ENCODE data around the gene ENTPD8. TPM values are rescaled to one million over a fixed set of nuclear protein-coding genes. Genes with fewer than 3 reads are reported as not detected.

Gene ENTPD8
- total RNA-seq, 1 experiment from 2014 or later, result not detected

DNA sequence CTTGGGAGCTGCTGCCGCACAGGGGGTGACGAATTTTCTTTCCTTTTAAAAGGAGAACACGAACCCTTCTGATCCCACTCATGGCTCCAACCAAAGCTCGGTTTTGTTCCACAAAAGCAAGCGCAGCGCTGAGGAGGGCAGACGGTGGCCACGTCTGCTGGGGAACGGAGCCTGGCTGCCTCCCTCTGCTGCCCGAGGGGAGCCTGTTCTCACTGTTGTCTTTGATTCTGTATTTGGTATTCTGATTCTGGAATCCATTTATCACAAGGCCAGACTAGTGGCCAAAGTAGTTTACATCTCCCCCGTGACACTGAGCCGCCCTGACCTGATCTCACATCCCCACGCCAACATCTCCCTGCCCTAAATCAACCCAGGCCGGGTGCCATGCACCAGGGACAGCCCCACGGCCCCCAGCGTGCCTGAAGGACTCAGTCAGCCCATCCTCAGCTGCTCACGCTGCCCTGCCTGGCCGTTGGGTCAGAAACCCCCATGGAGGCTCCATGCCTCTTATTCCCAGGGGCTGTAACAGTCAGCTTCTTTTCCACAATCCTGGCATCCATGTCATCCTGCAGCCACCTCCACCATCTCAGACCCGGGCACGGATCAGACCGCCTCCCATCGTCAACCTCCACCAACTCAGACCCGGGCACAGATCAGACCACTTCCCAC is 24.7 kb upstream of the ENTPD8 start:
- Histone ChIP-seq H3K4me3 (no peak overlapping the region), H3K36me3 (no peaks in the 10 kb centered on the region), H3K27me3 (0 out of 2 replicates have a peak, but pooled peaks cover 3% of the 10 kb centered on the region), H3K4me1 (no peaks in the 10 kb centered on the region; the same call in 1 of the 2 replicates), H3K9me3 (replicated peaks) (no peaks in the 10 kb centered on the region), H3K27ac (no peak overlapping the region)
- DNase-seq, result no peak

GRCh38 chr9:137465000-137465719 is 24.0 kb upstream of the ENTPD8 start:
- Histone ChIP-seq H3K36me3 (no peaks in the 10 kb centered on the region), H3K27me3 (0 out of 2 replicates have a peak, but pooled peaks cover 3% of the 10 kb centered on the region), H3K4me3 (no peak overlapping the region), H3K27ac (no peak overlapping the region), H3K9me3 (replicated peaks) (no peaks in the 10 kb centered on the region), H3K4me1 (no peaks in the 10 kb centered on the region; the same call in none of the 2 replicates)
- no peak for DNase-seq

GRCh38 chr9:137464291-137464999 is 23.3 kb upstream of the ENTPD8 start:
- H3K4me3 ChIP-seq, result no peak overlapping the region
- no peak overlapping the region for H3K27ac ChIP-seq
- no peaks in the 10 kb centered on the region for H3K9me3 ChIP-seq (replicated peaks)
- peaks cover 6% of the 10 kb centered on the region for H3K4me1 ChIP-seq
- DNase-seq, result no peak
- 0 out of 2 replicates have a peak, but pooled peaks cover 3% of the 10 kb centered on the region for H3K27me3 ChIP-seq
- no peaks in the 10 kb centered on the region for H3K36me3 ChIP-seq

DNA sequence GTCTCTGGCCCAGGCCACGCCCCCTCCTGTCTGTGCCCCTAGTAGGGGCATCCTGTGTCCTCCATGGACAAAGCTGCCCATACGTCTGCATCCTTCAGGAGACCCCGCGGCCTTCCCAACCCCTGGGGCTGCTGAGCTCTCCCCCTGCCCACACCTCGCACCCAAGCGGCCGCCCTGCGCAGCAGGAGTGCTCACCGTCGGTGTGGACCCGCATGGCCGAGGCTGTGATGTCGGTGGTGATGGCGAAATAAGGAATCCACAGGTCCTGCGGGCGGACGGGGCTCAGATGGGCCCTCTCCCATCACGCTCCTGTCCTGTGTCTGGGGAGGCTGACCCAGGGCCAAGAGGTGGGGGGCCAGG is 22.8 kb upstream of the ENTPD8 start:
- DNase-seq, result no peak
- Histone ChIP-seq H3K27me3 (0 out of 2 replicates have a peak, but pooled peaks cover 3% of the 10 kb centered on the region), H3K4me1 (peaks cover 6% of the 10 kb centered on the region), H3K27ac (no peak overlapping the region), H3K4me3 (no peak overlapping the region), H3K36me3 (no peaks in the 10 kb centered on the region), H3K9me3 (replicated peaks) (no peaks in the 10 kb centered on the region)

GRCh38 chr9:137462986-137463930 is 22.1 kb upstream of the ENTPD8 start:
- H3K4me1 ChIP-seq, result peaks cover 7% of the 10 kb centered on the region

DNA sequence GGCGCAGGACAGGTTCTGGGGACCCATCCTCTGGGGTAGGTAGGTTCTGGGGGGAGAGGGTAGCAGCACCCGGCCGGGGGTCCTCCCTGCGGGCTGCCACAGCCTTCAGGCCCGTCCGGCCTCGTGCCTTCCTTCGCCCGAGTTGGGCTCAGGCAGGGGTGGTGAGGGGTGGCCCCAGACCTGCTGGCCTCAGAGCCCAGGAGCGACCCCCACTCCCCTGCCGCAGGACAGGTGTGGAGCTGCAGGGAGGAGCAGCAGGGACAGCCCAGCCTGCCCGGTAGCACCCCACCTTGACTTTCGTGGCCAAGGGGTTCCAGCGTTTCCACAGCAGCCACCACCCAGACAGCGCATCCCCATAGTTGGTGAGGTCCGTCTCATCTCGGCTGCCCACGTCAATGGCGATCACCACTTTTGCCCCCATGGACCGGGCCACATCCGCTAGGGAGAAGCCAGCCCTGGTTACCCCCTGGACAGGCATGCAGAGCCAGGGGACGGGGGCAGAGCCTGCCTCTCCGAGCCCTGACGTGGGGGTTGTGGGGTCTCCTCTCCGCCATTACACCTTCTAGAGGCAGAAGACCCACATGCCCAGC is 21.3 kb upstream of the ENTPD8 start:
- Histone ChIP-seq H3K4me3 (no peak overlapping the region), H3K9me3 (replicated peaks) (no peaks in the 10 kb centered on the region), H3K4me1 (peaks cover 10% of the 10 kb centered on the region; the same call in 1 of the 2 replicates), H3K27me3 (no peaks in the 10 kb centered on the region), H3K27ac (no peak overlapping the region), H3K36me3 (no peaks in the 10 kb centered on the region)
- no peak for DNase-seq

More at GRCh38 chr9:137462986-137463930, 22.1 kb upstream of the ENTPD8 start:
- H3K27ac ChIP-seq, result no peak overlapping the region
- H3K36me3 ChIP-seq, result no peaks in the 10 kb centered on the region
- DNase-seq, result no peak
- no peaks in the 10 kb centered on the region for H3K27me3 ChIP-seq
- no peaks in the 10 kb centered on the region for H3K9me3 ChIP-seq (replicated peaks)
- H3K4me3 ChIP-seq, result no peak overlapping the region

DNA sequence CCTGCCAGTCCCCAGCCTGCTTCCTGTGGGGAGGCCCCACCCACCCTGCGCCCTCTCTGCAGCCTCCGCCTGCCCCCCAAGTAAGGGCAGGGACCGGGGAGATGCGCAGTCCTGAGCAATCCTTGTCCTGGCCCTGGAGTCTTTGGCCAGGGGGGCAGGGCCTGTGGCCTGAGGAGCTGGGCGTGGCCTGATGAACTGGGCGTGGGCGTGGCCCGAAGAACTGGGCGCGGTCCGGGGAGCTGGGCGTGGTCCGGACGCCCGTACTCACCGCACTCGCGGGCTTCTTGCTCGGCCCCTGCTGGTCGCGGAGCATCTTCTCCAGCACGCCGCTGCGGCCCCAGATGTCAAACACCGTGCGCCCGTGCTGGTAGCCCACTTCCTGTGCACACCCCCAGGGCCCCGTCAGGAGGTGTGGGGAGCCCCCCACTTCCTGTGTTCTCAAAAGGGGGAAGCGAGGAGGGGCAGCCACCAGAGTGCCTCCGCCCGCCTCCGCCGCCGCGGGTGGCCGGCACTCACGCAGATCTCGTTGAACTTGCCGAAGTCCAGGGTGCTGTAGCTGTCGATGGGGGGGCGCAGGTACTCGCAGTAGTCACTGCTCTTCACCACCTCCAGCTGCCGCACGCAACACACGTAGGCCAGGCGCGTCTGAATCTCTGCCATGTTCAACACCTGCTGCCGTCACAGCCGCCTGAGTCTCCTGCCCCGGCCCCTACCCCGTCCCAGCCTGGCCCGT is 20.7 kb upstream of the ENTPD8 start:
- Histone ChIP-seq H3K27me3 (no peaks in the 10 kb centered on the region), H3K9me3 (replicated peaks) (no peaks in the 10 kb centered on the region), H3K36me3 (peaks cover 5% of the 10 kb centered on the region; the same call in 1 of the 2 replicates), H3K27ac (no peak overlapping the region), H3K4me1 (peaks cover 10% of the 10 kb centered on the region; the same call in 1 of the 2 replicates), H3K4me3 (no peak overlapping the region)
- no peak for DNase-seq

GRCh38 chr9:137461316-137461662 is 20.1 kb upstream of the ENTPD8 start:
- DNase-seq, result no peak
- Histone ChIP-seq H3K36me3 (peaks cover 9% of the 10 kb centered on the region), H3K9me3 (replicated peaks) (no peaks in the 10 kb centered on the region), H3K4me1 (peaks cover 10% of the 10 kb centered on the region; the same call in 1 of the 2 replicates), H3K27me3 (no peaks in the 10 kb centered on the region), H3K27ac (no peak overlapping the region), H3K4me3 (no peak overlapping the region)

- H3K4me1 ChIP-seq, result peaks cover 10% of the 10 kb centered on the region; the same call in 1 of the 2 replicates
- no peak overlapping the region for H3K27ac ChIP-seq
- no peaks in the 10 kb centered on the region for H3K9me3 ChIP-seq (replicated peaks)
- DNase-seq, result no peak
- H3K4me3 ChIP-seq, result no peak overlapping the region
- no peaks in the 10 kb centered on the region for H3K27me3 ChIP-seq
- peaks cover 15% of the 10 kb centered on the region for H3K36me3 ChIP-seq
Observed at GRCh38 chr9:137460363-137461315, 19.5 kb upstream of the ENTPD8 start.

GRCh38 chr9:137459601-137460362 is 18.6 kb upstream of the ENTPD8 start:
- H3K9me3 ChIP-seq (replicated peaks), result no peaks in the 10 kb centered on the region
- H3K36me3 ChIP-seq, result peaks cover 24% of the 10 kb centered on the region
- peak overlapping the region; percentile 40 for H3K27ac ChIP-seq
- H3K4me1 ChIP-seq, result peaks cover 10% of the 10 kb centered on the region; the same call in 1 of the 2 replicates
- no peaks in the 10 kb centered on the region for H3K27me3 ChIP-seq
- peak overlapping the region; percentile 79 for H3K4me3 ChIP-seq
- DNase-seq, result peak in 1 of 2 experiments; percentile 56

- peaks cover 27% of the 10 kb centered on the region for H3K36me3 ChIP-seq
- no peaks in the 10 kb centered on the region for H3K27me3 ChIP-seq
- peaks cover 10% of the 10 kb centered on the region; the same call in 1 of the 2 replicates for H3K4me1 ChIP-seq
- H3K27ac ChIP-seq, result peak within 1 kb of the TSS; percentile 40
- H3K4me3 ChIP-seq, result peak within 1 kb of the TSS; percentile 79
- DNase-seq, result peak; percentile 94 to 95
- H3K9me3 ChIP-seq (replicated peaks), result no peaks in the 10 kb centered on the region
Observed at GRCh38 chr9:137459152-137459600, 18.0 kb upstream of the ENTPD8 start, which contains the start of gene NSMF. NSMF (minus strand) TSS chr9:137459334; CDS start chr9:137459102, 232 bp downstream.
